Measurements from ENCODE around the gene NRG3. TPM values are rescaled to one million over a fixed set of nuclear protein-coding genes. Genes with fewer than 3 reads are reported as not detected.

The NRG3 gene
- total and polyA plus RNA-seq, 2 of the 8 experiments (the other 6 are each of a cell fraction or from before 2014, with no cell fraction given), result 4.2 to 5.0 TPM

DNA sequence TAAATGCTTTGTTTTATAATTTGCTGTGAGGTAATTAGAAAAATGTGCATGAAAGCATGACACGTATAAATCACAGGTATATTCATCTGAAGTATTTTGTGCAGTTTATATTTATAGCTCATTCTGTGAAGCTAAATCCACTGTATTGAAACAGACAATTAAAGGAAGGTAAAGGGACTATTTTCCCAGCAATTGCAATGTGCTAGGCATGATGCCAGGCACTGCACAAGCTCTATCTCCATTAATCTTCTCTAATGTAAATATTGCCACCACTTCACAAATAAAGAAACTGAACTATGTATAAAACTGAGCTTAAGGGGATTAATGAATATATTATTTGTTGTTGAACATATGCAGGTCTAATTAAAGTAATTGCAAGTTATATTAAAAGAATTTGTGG, 1012.5 kb downstream of the NRG3 start:
- no peak overlapping the region for H2BK120ac ChIP-seq (replicated peaks; ENCODE audit: low read depth, low read length)
- no peak overlapping the region for H4K91ac ChIP-seq (replicated peaks; ENCODE audit: insufficient read length, low read length)
- no peak overlapping the region for H4K8ac ChIP-seq (ENCODE audit: extremely low read depth, insufficient read depth, low read length)
- H3K14ac ChIP-seq (ENCODE audit: insufficient read length), result no peak overlapping the region
- WGBS, 2 experiments (ENCODE audit: extremely low coverage in 1 of 2, insufficient coverage in 1 of 2, insufficient read length in 1 of 2, insufficient replicate concordance in 2 of 2, low coverage in 1 of 2, low lambda C conversion rate in 2 of 2, missing lambda C conversion rate in 1 of 2), result 89% methylated on average over 1 of the region's 1 CpG; no CpG with 5 or more reads in 1 of the 2 experiments
- H3K23ac ChIP-seq (ENCODE audit: insufficient read length), result no peak overlapping the region
- no peak overlapping the region for H2BK12ac ChIP-seq (ENCODE audit: low read depth, low read length)
- H3K4me1 ChIP-seq (replicated peaks in 1 of 4; ENCODE audit: control insufficient read depth in 3 of 4, insufficient read depth in 4 of 4, low read length in 3 of 4), result peaks cover 0 to 4% (median 2%) of the 10 kb centered on the region in 4 experiments; a peak in 3 of 7 replicates
- no peaks in the 10 kb centered on the region for H3K9me3 ChIP-seq (ENCODE audit: insufficient read depth in 2 of 2, low read depth in 1 of 2, low read length in 1 of 2)
- no peak for FAIRE-seq
- no peak overlapping the region for H3K4me3 ChIP-seq (ENCODE audit: extremely low read depth in 1 of 4, insufficient read depth in 2 of 4, low read depth in 3 of 4, low read length in 4 of 4)
- no peak overlapping the region for H3K4me2 ChIP-seq (ENCODE audit: insufficient read depth in 1 of 2, low read depth in 2 of 2, low read length in 2 of 2)
- CTCF ChIA-PET (ENCODE audit: partially characterized antibody), result no interaction called here
- no peaks in the 10 kb centered on the region for H4K20me1 ChIP-seq (replicated peaks in 1 of 2; ENCODE audit: control insufficient read depth in 1 of 2, insufficient read depth in 2 of 2, low read length in 2 of 2)
- no peak overlapping the region for H3K18ac ChIP-seq (ENCODE audit: extremely low read depth, low read length)
- no peaks in the 10 kb centered on the region for H3K79me1 ChIP-seq (ENCODE audit: low read depth, low read length)
- H3K56ac ChIP-seq (replicated peaks; ENCODE audit: insufficient read length, low read depth, low read length), result no peak overlapping the region
- no peaks in the 10 kb centered on the region for H3K27me3 ChIP-seq (replicated peaks in 1 of 4; ENCODE audit: control insufficient read depth in 3 of 4, extremely low read depth in 1 of 4, insufficient read depth in 3 of 4, low read length in 3 of 4)
- H3K27ac ChIP-seq (ENCODE audit: low read depth, low read length), result no peak overlapping the region
- no peaks in the 10 kb centered on the region for H3K79me2 ChIP-seq (ENCODE audit: control insufficient read depth in 1 of 2, insufficient read depth in 2 of 2, low read length in 2 of 2)
- H3K9ac ChIP-seq (replicated peaks in 1 of 4; ENCODE audit: extremely low read depth in 1 of 4, low read depth in 3 of 4, low read length in 3 of 4), result no peak overlapping the region
- H2AK5ac ChIP-seq (ENCODE audit: low read depth, low read length), result no peak overlapping the region
- no peak overlapping the region for H2BK5ac ChIP-seq (ENCODE audit: low read depth, low read length)
- DNase-seq (ENCODE audit: low read depth in 1 of 2, low spot score in 2 of 2), result no peak
- 0 out of 2 replicates have a peak, but pooled peaks cover 1% of the 10 kb centered on the region for H3K23me2 ChIP-seq (ENCODE audit: low read depth, low read length)
- H4K5ac ChIP-seq (ENCODE audit: insufficient read length, low read depth, low read length), result no peak overlapping the region
- H3K4ac ChIP-seq (replicated peaks; ENCODE audit: insufficient read length, low read depth, low read length), result no peak overlapping the region
- POLR2A ChIA-PET (ENCODE audit: partially characterized antibody), result no interaction called here
- no peak overlapping the region for H2BK15ac ChIP-seq (ENCODE audit: low read length)
- no peak overlapping the region for H2BK20ac ChIP-seq (ENCODE audit: low read length)
- H2AFZ ChIP-seq (ENCODE audit: low read length), result no peak overlapping the region
- H3K36me3 ChIP-seq (ENCODE audit: control insufficient read depth in 2 of 4, insufficient read depth in 4 of 4, low read length in 3 of 4), result no peaks in the 10 kb centered on the region
- TF ChIP-seq RXRA (IDR thresholded peaks at IDR 0.05; ENCODE audit: insufficient read depth, low read depth, low read length), result no peak
- no peak for TF ChIP-seq CEBPB (IDR thresholded peaks at IDR 0.05; ENCODE audit: low read depth, low read length)
- no peak for TF ChIP-seq SIN3A (conservative IDR thresholded peaks at IDR 0.05 in 1 of 2, IDR thresholded peaks at IDR 0.05 in 1 of 2; ENCODE audit: low read depth in 1 of 2, low read length in 2 of 2)
- no peak for TF ChIP-seq JUND (IDR thresholded peaks at IDR 0.05; ENCODE audit: low read length)
- TF ChIP-seq, protein P1, sequence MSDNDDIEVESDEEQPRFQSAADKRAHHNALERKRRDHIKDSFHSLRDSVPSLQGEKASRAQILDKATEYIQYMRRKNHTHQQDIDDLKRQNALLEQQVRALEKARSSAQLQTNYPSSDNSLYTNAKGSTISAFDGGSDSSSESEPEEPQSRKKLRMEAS (IDR thresholded peaks at IDR 0.05), result no peak
- TF ChIP-seq ASH2L (IDR thresholded peaks at IDR 0.05; ENCODE audit: low read length), result no peak
- TF ChIP-seq RNF2 (IDR thresholded peaks at IDR 0.05; ENCODE audit: borderline replicate concordance, low read depth, low read length, missing control alignments, poor library complexity, severe bottlenecking), result no peak
- TF ChIP-seq GABPA (IDR thresholded peaks at IDR 0.05; ENCODE audit: borderline replicate concordance, insufficient read depth, low read length), result no peak
- no peak for TF ChIP-seq CTBP2 (IDR thresholded peaks at IDR 0.05; ENCODE audit: borderline replicate concordance, insufficient read depth, insufficient read length, low read length)
- no peak for TF ChIP-seq SP4 (IDR thresholded peaks at IDR 0.05; ENCODE audit: low read length)
- no peak for TF ChIP-seq BCL11A (IDR thresholded peaks at IDR 0.05; ENCODE audit: low read depth in 2 of 2, low read length in 2 of 2)
- no peak for TF ChIP-seq PHF8 (conservative IDR thresholded peaks at IDR 0.05; ENCODE audit: low read depth, low read length)
- no peak for TF ChIP-seq TAF7 (optimal IDR thresholded peaks at IDR 0.05; ENCODE audit: borderline replicate concordance, low read depth, low read length)
- TF ChIP-seq MAFK (IDR thresholded peaks at IDR 0.05; ENCODE audit: low read depth, low read length), result no peak
